Neural crest cell (in vitro differentiated cells): ENCODE measurements around the gene KIF3B. TPM values are rescaled to one million over a fixed set of nuclear protein-coding genes. Genes with fewer than 3 reads are reported as not detected.
"Not testable (repeated sequence)": the region's sequence is repeated elsewhere in the genome, so short reads cannot be mapped to it uniquely, and the experiment has no call there.

Source experiments
- DNase-seq: peaks from one replicate; pipeline ENCODE4 v3.0.0; 2021; ENCODE audit warnings: low read depth, mixed read lengths, low spot score
- H3K27ac Mint-ChIP-seq: one replicate; pipeline ENCODE4 v1.8.0; 2021; ENCODE audit warnings: mild to moderate bottlenecking, mixed read lengths; ENCODE audit not compliant: unreplicated experiment
- H3K27me3 Mint-ChIP-seq: 2 replicates; pipeline ENCODE4 v1.8.0; 2021; ENCODE audit warnings: low read depth, mild to moderate bottlenecking, mixed read lengths
- H3K36me3 Mint-ChIP-seq: 2 replicates; pipeline ENCODE4 v1.8.0; 2021; ENCODE audit warnings: low read depth, mild to moderate bottlenecking, mixed read lengths
- H3K4me1 Mint-ChIP-seq: 2 replicates; pipeline ENCODE4 v1.8.0; 2021; ENCODE audit warnings: mixed read lengths
- H3K4me3 Mint-ChIP-seq: one replicate; pipeline ENCODE4 v1.8.0; 2021; ENCODE audit warnings: mild to moderate bottlenecking, mixed read lengths
- H3K9me3 Mint-ChIP-seq: 2 replicates; pipeline ENCODE4 v1.8.0; 2021; ENCODE audit warnings: mixed read lengths
- CTCF ChIP-seq: fragments of 200-600 bp; sonication (generic); conservative IDR thresholded peaks from 2 replicates; pipeline ENCODE4 v1.5.0; 2021; ENCODE audit warnings: antibody characterized with exemption, mild to moderate bottlenecking
- total RNA-seq: library from RNA; stranded (reverse); gene quantifications from 2 replicates; pipeline ENCODE4 v1.2.1, GENCODE V29; 2021

Gene KIF3B
- total RNA-seq, 1 donor from 2014 or later = 45.5 TPM

DNA sequence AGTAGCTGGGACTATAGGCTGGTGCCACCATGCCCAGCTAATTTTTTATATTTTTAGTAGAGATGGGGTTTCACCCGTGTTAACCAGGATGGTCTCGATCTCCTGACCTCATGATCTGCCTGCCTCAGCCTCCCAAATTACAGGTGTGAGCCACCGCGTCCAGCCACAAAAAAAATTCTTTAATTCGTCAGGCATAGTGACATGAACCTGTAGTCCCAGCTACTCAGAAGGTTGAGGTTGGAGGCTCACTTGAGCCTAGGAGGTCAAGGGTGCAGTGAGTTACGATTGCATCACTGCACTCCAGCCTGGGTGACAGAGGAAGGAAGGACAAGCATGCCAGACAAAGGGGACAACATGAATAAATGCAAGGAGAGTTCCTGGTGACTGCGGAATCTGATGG, 61.2 kb downstream of the KIF3B start:
- Mint-ChIP-seq H3K4me1 (peaks cover 6% of the 10 kb centered on the region), H3K4me3 (no peak overlapping the region), H3K27me3 (no peaks in the 10 kb centered on the region), H3K36me3 (peaks cover 2% of the 10 kb centered on the region), H3K27ac (peak overlapping the region; percentile 48), H3K9me3 (no peaks in the 10 kb centered on the region)
- DNase-seq = no peak
- no peak for TF ChIP-seq CTCF

GRCh38 chr20:32339116-32339515, 61.7 kb downstream of the KIF3B start:
- no peaks in the 10 kb centered on the region for H3K27me3 Mint-ChIP-seq
- H3K27ac Mint-ChIP-seq = peak overlapping the region; percentile 48
- peaks cover 2% of the 10 kb centered on the region for H3K36me3 Mint-ChIP-seq
- H3K9me3 Mint-ChIP-seq = no peaks in the 10 kb centered on the region
- H3K4me3 Mint-ChIP-seq = no peak overlapping the region
- no peak for DNase-seq
- no peak for TF ChIP-seq CTCF
- H3K4me1 Mint-ChIP-seq = peaks cover 6% of the 10 kb centered on the region

- H3K27ac Mint-ChIP-seq, H3K4me3 Mint-ChIP-seq, H3K27me3 Mint-ChIP-seq, DNase-seq, H3K9me3 Mint-ChIP-seq, H3K36me3 Mint-ChIP-seq: not testable (repeated sequence)
- H3K4me1 Mint-ChIP-seq = peaks cover 17% of the 10 kb centered on the region
Measured at GRCh38 chr20:32341053-32341452, 63.6 kb downstream of the KIF3B start.

DNA sequence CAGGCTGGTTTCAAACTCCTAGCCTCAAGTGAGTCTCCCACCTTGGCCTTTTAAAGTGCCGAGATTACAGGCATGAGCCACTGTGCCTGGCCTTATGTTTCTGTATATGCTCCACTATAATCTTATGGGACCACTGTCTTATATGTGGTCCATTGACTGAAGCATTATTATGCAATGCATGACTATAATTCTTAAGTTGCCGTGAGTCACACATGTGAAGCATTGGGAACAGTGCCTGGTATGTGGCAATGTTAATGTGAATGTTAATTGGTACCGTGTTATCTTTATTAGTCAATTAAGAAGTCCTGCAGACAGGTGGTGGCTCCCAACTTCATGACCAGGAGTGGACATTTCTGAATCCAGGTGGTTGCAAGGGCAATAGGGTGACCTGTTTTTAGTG, 66.0 kb downstream of the KIF3B start:
- no peak for TF ChIP-seq CTCF
- no peaks in the 10 kb centered on the region for H3K27me3 Mint-ChIP-seq
- peaks cover 10% of the 10 kb centered on the region for H3K4me1 Mint-ChIP-seq
- H3K27ac Mint-ChIP-seq = no peak overlapping the region
- no peak for DNase-seq
- H3K4me3 Mint-ChIP-seq = no peak overlapping the region
- H3K9me3 Mint-ChIP-seq = no peaks in the 10 kb centered on the region
- H3K36me3 Mint-ChIP-seq = no peaks in the 10 kb centered on the region

DNA sequence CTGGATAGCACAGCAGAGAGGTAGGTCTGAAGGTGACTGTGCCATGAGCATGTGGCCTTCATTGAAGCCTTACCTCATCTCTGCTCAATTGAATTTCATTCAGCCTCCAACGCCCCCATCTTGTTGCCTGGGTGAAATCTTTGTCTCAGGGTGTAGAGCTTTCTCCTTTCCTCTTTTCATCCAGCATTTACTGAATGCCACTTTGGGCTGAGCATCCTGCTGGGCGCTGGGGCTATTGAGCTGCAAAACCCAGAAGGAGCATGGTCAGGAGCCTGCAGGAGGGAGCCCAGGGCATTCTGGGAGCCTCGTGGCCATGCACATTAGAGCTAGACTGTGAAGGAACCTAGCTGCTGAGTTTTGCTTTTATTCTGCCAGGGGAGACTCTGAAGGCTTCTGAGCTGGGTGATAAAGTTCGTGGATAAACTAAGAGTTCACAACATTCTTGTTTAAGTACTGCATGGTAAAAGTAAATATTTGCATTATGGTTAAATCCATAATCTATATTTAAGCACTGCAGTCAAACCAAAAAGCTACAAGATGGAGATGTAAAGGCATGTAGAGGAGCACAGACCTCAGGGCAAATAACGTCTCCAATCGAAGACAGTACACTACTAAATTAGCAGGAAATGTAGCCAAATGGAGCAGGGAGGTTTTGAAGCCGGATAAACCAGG, 67.5 kb downstream of the KIF3B start:
- H3K36me3 Mint-ChIP-seq = no peaks in the 10 kb centered on the region
- no peaks in the 10 kb centered on the region for H3K27me3 Mint-ChIP-seq
- TF ChIP-seq CTCF = no peak
- peak overlapping the region; percentile 91 for H3K27ac Mint-ChIP-seq
- H3K4me3 Mint-ChIP-seq = no peak overlapping the region
- peak; percentile 14 for DNase-seq
- H3K9me3 Mint-ChIP-seq = no peaks in the 10 kb centered on the region
- peaks cover 10% of the 10 kb centered on the region for H3K4me1 Mint-ChIP-seq

DNA sequence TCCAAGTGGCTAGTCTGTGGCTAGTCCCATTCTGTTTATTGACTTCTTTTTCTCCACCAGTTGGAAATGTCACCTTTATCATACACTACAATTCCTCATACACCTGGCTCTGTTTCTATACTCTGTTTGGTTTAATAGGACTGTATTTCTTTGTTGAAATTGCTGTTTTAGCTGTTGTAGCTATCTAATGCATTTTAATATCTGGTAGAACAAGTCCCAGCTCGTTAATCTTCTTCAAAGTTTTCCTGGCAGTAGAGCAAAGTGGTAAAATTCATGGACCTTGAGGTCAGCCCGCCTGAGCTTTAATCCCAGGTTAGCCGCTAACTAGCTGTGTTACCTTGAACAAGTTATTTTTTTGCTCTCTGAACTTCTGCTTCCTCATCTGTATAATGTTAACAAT, 70.8 kb downstream of the KIF3B start:
- Mint-ChIP-seq H3K27me3 (no peaks in the 10 kb centered on the region), H3K27ac (no peak overlapping the region), H3K36me3 (no peaks in the 10 kb centered on the region)

More for the DNA sequence above, 70.8 kb downstream of the KIF3B start:
- DNase-seq = no peak
- Mint-ChIP-seq H3K9me3 (no peaks in the 10 kb centered on the region), H3K4me3 (no peak overlapping the region), H3K4me1 (peaks cover 10% of the 10 kb centered on the region)
- TF ChIP-seq CTCF = no peak
